Stimulated activated CD4-positive, alpha-beta T cell treated with anti-CD3 and anti-CD28 coated beads, Interleukin-1b, Interleukin-23, amount 100 ng/mL, for 4 hours (primary cell): ENCODE measurements around the gene XRCC4.
"Not testable (repeated sequence)": the region's sequence is repeated elsewhere in the genome, so short reads cannot be mapped to it uniquely, and the experiment has no call there.

Experiments used
- DNase-seq, 2 donors: peaks; one replicate each; pipeline ENCODE4 v3.0.0-alpha.2; 2020; ENCODE audit warnings: low read depth in 2 of 2

XRCC4 gene

DNA sequence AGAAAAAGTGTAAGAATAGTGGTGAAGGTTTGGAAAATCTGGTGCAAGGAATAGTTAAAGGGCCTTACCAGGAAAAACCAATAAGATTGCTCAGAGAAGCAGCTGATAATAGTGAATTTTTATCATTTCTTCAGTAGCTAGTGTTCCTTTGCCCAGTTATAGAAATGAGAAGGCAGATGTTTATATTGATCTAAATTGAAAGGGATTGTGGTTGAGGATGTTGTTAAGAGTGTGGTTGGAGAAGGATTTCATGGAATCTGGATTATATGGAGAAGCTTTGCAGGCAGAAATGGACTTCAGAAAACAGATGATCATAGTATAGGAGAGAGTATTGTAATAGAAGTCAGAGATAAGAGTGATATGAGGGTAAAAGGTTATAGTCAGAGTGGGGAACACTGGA is 102.6 kb downstream of the XRCC4 start:
- DNase-seq, result no peak

DNA sequence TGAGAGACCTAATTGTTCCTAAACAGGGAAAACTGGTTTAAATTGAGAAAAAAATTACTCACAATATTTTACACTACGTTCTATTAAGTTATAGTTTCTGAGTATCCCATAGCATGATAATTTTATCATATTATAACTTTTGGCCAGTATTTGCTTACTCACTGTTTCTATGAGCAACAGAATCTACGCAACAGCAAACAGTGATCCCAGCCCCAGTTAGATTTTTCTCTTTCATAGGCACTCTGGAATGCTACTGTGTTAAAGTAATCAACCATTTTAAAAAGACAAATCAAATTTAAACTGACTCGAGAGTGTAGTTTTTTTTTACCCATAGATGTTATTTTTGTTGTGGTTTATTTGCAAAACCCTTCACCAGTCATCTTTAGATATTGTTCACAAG is 107.2 kb downstream of the XRCC4 start:
- no peak for DNase-seq

GRCh38 chr5:83192947-83193346 is 115.6 kb downstream of the XRCC4 start:
- no peak for DNase-seq

DNA sequence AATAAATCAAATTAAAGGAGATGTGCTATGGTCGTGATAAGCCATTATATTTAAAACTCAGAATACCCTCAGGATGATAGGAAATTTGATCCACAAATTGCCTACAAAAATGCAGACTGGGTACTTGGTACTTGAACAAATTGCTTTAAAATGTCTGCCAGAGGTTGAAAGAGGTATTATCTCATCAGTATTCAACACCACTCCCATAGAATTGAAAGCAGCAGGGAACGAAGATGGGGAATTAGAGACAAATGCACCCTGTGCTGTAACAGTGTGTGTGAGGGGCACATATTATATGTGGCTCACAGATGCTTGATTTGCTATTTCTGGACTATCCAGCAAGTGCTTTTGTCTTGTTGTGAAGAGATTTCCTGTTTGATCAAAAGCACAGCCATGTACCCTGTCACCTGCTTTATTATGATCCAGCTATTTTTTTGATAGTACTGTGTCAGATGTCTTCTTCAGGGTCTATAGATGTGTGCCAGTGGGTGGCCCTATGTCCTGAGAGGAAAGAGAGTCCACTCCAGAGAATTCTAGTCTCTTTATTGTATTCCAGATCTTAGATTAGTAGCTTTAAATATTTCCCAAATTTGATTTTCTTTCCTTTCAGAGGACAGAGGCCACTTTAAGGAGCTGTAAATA is 120.1 kb downstream of the XRCC4 start:
- DNase-seq, result no peak

- DNase-seq, result no peak
These were observed 121.8 kb downstream of the XRCC4 start for GRCh38 chr5:83199126-83199525.

- DNase-seq, result no peak
These were observed 127.3 kb downstream of the XRCC4 start for GRCh38 chr5:83204651-83205050.

DNA sequence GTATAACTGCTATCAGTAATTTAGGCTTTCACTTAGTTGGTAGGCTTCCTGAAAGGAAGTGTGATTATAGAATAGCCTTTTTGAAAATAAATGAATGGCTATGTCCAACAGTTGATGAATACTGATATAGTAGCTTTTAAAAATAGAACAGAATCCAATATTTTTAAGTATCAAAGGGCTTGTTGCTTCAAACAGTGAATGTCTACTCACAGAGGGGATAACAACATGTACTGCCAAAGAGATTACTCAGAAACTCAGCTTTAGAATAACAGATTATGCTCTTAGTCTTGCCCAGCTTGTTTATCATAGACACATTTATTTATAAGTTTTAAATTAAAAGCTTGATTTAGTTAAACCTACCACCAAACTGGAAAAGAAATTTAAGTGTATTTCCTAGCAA is 132.6 kb downstream of the XRCC4 start:
- no peak for DNase-seq

DNA sequence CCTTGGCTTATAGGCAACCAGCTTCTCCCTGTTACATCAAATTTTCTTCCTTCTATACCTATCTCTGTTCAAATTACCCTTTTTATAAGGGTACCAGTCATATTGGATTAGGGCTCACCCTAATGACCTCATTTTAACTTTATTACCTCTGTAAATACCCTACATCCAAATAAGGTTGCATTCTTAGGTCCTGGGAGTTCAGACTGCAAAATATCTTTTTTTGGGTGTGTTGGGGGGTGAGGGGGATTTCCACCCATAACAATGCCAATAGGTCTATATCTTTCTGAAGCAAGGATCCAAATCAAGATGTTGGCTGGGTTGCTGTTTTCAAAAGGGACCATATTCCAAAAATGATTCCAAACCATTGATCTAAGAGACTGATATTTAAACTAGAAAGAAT is 141.7 kb downstream of the XRCC4 start:
- no peak for DNase-seq

DNA sequence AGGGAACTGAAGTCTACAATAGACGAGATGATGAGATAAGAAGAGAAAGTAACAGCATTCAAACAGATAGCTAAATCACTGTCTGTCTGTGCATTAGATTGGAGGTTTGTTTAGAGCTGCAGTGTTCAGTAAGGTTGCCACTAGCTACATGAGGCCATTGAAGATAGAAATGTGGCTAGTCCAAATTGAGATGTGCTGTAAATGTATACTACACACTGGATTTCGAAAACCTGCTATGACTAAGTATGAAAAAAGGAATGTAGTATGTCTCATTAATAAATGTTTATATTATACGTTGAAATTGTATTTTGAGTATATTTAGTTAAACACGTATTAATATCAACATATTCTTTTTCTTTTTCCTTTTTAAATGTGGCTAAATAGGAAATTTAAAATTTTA is 142.1 kb downstream of the XRCC4 start:
- no peak for DNase-seq

GRCh38 chr5:83220331-83220730 is 143.0 kb downstream of the XRCC4 start:
- DNase-seq, result no peak

GRCh38 chr5:83222906-83223305 is 145.6 kb downstream of the XRCC4 start:
- DNase-seq, result no peak

- no peak for DNase-seq
These were observed 150.3 kb downstream of the XRCC4 start for GRCh38 chr5:83227611-83228010.

DNA sequence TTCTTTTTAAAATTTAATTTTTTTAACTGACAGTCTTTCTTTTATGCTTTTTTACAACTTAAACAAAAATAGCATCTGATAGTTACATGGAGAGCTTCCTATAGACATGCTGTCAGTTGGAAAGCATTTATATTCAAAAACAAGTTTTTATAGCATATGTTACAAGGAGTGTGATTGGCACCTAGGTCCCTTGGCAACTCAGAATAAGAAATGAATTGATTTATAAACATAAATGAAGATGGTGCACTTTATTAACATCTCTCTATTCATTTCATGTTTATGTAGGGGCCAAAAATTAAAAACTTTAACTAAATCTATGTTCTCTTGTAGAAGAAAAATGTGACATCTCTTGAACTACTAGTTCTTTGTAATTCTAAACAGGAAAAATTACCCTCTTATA is 153.2 kb downstream of the XRCC4 start:
- no peak for DNase-seq

GRCh38 chr5:83244516-83244915 is 167.2 kb downstream of the XRCC4 start:
- DNase-seq, result no peak

DNA sequence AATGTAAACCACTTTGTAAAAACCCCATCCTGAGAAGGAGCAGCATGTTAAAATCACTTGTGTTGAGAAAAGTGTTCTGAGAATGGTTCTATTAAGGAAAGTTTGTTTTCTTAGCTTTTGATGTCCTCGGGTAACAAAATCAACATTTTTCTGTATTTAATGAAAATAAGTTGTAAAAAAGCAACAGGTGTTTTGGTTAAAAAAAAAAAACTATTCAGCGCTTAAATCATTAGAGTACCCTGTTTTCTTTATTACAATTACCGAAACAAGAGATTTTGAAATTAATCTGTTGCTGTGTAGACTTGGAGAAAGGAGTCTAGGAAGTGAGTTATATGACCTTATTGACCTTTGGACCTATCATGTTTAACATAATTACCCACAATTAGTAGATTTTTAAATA is 167.7 kb downstream of the XRCC4 start:
- no peak for DNase-seq

GRCh38 chr5:83246071-83246470 is 168.7 kb downstream of the XRCC4 start:
- DNase-seq, result no peak

DNA sequence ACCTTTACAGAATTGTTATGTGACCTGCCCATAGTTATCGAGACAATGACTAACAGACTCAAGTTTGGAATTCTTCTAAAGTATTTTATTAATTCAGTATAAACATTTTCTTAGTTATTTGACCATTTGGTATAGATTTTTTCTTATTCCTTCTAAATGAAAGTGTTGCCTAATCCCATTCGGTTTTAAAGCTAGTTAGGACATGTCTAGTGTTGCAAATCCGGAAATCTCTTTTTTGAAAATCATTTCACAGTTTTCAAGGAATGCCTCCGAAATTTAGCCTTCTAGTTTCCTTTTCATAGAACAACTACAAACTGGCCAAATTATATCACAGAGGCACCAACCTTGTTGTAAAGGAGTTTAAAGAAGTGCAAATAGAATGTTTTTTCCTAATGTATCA is 171.8 kb downstream of the XRCC4 start:
- DNase-seq, result no peak

GRCh38 chr5:83251849-83252248 is 174.5 kb downstream of the XRCC4 start:
- no peak for DNase-seq

GRCh38 chr5:83253720-83254119 is 176.4 kb downstream of the XRCC4 start:
- no peak for DNase-seq

GRCh38 chr5:83255268-83255667 is 177.9 kb downstream of the XRCC4 start:
- no peak for DNase-seq

- DNase-seq, result no peak
These were observed 178.9 kb downstream of the XRCC4 start for GRCh38 chr5:83256091-83256780.

- DNase-seq, result not testable (repeated sequence)
These were observed 180.3 kb downstream of the XRCC4 start for GRCh38 chr5:83257684-83258083.

- no peak for DNase-seq
These were observed 188.0 kb downstream of the XRCC4 start for GRCh38 chr5:83265318-83265717.

- DNase-seq, result no peak
These were observed 193.0 kb downstream of the XRCC4 start for GRCh38 chr5:83270311-83270710.
